Thoracic aorta (tissue), 2 donors: Measurements from ENCODE around the gene DPP4. TPM values are rescaled to one million over a fixed set of nuclear protein-coding genes. Genes with fewer than 3 reads are reported as not detected.

Experiments used
- ATAC-seq: fragments of 150-250 bp; one replicate; pipeline ENCODE4 v1.8.0; 2017; ENCODE audit warnings: low read depth; ENCODE audit not compliant: insufficient number of reproducible peaks, low FRiP score
- DNase-seq: peaks from one replicate; pipeline ENCODE4 v3.0.0-alpha.2; 2020; ENCODE audit warnings: low spot score
- H3K27ac ChIP-seq, 2 donors: fragments of 200-600 bp; sonication (generic); 1 replicate in 1 of 2; 2 replicates in 1 of 2; pipeline ENCODE4 v1.5.1; 2016; ENCODE audit warnings: mild to moderate bottlenecking in 2 of 2, moderate library complexity in 2 of 2
- H3K27me3 ChIP-seq: fragments of 200-600 bp; sonication (generic); replicated peaks from 2 replicates; pipeline ENCODE4 v1.6.0; 2016; ENCODE audit warnings: mild to moderate bottlenecking; ENCODE audit not compliant: insufficient read depth
- H3K36me3 ChIP-seq: fragments of 200-600 bp; sonication (generic); one replicate; pipeline ENCODE4 v1.5.1; 2016
- H3K4me1 ChIP-seq, 2 donors: fragments of 200-600 bp; sonication (generic); 1 replicate in 1 of 2; 2 replicates in 1 of 2; pipeline versions ENCODE4 v1.5.1 to v1.6.0; 2016; ENCODE audit warnings: low read depth in 2 of 2, mild to moderate bottlenecking in 1 of 2; ENCODE audit not compliant: control insufficient read depth in 1 of 2
- H3K4me3 ChIP-seq: fragments of 200-600 bp; sonication (generic); 2 replicates; pipeline ENCODE4 v1.5.1; 2016; ENCODE audit warnings: mild to moderate bottlenecking
- H3K9me3 ChIP-seq: fragments of 200-600 bp; sonication (generic); 2 replicates; pipeline ENCODE4 v1.5.1; 2016
- total RNA-seq, 2 donors: library from RNA; depleted of rRNA; stranded (reverse); fragments of >200 nt; gene quantifications; one replicate each; pipeline versions ENCODE4 v1.1.0 to v1.2.3, GENCODE V29; 2016
- TF ChIP-seq, protein P1 (sequence below): fragments of 200-600 bp; sonication (generic); IDR thresholded peaks from one replicate; pipeline ENCODE4 v1.5.1; 2019; ENCODE audit warnings: antibody characterized with exemption

The DPP4 gene
- total RNA-seq, 2 donors from 2014 or later = 2.0 to 2.1 TPM

DNA sequence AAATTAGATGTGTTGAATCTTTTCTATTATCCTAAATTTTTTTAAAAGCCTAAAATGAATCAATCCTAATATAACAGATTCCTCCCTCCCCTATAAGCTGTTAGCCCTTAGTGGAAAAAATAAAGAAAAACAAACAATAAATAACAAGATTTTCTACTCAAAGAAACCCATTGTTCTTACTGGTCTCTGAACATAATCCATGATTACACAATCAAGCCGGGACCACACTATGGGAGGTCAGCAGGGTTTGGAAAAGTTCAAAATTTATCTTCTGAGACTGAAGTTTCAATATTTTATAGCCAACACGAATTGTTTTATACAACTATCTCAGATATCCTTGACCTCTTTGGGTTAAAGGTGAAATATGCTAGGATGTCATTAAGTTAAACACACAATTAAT lies 57.9 kb downstream of the DPP4 start:
- DNase-seq (no peak), ATAC-seq (no peak)
- Histone ChIP-seq H3K9me3 (no peaks in the 10 kb centered on the region), H3K27ac (no peak overlapping the region), H3K36me3 (no peaks in the 10 kb centered on the region), H3K4me1 (no peaks in the 10 kb centered on the region), H3K27me3 (no peaks in the 10 kb centered on the region), H3K4me3 (no peak overlapping the region)
- TF ChIP-seq, protein P1, sequence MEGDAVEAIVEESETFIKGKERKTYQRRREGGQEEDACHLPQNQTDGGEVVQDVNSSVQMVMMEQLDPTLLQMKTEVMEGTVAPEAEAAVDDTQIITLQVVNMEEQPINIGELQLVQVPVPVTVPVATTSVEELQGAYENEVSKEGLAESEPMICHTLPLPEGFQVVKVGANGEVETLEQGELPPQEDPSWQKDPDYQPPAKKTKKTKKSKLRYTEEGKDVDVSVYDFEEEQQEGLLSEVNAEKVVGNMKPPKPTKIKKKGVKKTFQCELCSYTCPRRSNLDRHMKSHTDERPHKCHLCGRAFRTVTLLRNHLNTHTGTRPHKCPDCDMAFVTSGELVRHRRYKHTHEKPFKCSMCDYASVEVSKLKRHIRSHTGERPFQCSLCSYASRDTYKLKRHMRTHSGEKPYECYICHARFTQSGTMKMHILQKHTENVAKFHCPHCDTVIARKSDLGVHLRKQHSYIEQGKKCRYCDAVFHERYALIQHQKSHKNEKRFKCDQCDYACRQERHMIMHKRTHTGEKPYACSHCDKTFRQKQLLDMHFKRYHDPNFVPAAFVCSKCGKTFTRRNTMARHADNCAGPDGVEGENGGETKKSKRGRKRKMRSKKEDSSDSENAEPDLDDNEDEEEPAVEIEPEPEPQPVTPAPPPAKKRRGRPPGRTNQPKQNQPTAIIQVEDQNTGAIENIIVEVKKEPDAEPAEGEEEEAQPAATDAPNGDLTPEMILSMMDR = no peak

DNA sequence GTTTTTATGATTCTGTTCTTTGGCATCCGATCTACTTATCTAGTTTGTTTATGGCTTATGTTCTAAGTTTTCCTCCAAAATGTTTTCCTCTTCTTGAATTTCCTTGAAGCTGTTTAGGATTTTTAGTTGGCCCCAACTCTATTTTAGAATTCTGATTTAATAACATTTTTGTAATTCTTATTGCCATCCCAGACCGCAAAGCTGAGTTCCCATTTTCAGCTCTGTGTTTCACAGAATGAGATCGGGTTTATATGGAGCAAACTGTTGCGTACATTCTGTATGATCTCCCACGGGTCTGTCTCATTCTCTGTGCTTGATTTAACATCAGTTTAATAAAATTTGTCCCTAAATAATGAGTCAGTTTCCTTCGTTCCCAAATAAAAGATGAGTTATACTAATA lies 59.3 kb downstream of the DPP4 start:
- DNase-seq (no peak), ATAC-seq (no peak)
- H3K36me3 ChIP-seq = no peaks in the 10 kb centered on the region
- no peaks in the 10 kb centered on the region for H3K27me3 ChIP-seq
- H3K4me1 ChIP-seq = no peaks in the 10 kb centered on the region
- H3K9me3 ChIP-seq = no peaks in the 10 kb centered on the region
- H3K27ac ChIP-seq = no peak overlapping the region
- no peak overlapping the region for H3K4me3 ChIP-seq
- TF ChIP-seq, protein P1 = no peak

DNA sequence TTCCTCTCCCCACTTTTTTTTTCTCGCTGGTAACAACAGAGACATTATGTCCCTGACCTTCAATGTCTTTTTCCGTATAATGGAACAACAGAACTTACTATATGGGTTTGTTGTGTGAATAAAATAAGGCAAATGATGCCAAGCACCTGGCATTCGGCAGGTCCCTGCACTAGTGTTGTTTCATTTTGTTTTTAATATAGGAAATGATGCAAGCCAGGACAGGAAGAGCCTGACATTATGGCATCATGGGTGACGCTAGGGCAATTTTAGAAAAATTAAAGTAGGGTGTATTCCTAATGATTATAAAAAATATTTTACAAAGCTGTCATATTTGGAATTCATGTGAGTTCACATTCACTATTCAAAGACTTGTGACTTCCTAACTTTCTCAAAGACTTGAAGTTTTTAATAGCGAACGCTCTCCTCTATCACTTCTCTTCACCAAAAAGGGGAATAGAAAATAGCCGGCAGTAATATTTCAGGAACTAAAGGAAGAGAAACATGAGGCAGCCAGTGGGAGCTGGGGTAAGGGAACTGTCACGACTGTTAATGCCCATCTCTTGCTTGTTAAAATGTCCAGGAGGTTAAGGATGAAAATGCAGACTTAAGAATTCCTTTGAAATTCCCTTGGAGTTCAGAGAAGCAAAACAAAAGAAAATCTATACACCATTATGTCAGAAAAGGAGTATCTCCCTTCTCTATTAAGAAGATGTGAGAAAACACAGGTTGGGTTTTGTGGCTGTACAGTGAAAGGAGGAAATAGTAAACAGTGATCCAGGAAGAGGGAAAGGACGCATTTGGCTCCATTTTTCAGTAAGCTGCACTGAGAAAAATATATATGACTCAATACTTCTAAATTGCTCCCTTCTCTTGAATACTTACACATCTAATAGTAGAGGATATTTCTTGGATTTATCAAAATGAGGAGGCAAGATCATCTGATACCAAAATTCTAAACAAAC lies 60.2 kb downstream of the DPP4 start:
- DNase-seq (no peak), ATAC-seq (no peak)
- Histone ChIP-seq H3K36me3 (no peaks in the 10 kb centered on the region), H3K27me3 (no peaks in the 10 kb centered on the region), H3K4me1 (no peaks in the 10 kb centered on the region), H3K27ac (no peak overlapping the region), H3K4me3 (no peak overlapping the region), H3K9me3 (no peaks in the 10 kb centered on the region)
- TF ChIP-seq, protein P1 = no peak

DNA sequence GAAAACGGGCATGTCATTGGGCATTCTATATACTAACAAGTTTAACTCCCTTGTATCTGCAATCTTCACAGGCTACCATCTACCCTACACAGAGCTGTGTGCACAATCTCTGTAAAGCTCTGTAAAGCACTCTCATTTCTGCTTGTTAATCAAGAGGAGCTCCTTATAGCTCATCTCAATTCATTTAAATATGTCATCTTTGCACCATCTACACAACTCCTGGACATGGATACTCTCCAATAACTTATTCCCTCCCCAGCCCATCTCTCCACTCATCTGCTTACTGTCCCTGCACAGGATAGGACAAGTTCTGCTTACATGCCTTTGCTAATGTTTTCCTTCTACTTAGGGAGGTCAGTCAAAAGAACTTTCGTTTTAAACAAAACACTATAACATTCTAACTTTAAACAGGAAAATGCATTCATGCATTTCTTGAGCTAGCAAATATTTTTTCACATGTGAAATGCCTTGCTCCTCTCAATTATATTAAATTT lies 61.4 kb downstream of the DPP4 start:
- ATAC-seq = no peak
- H3K9me3 ChIP-seq = no peaks in the 10 kb centered on the region

More for the DNA sequence above, 61.4 kb downstream of the DPP4 start:
- H3K4me3 ChIP-seq = no peak overlapping the region
- H3K27me3 ChIP-seq = no peaks in the 10 kb centered on the region
- no peak for DNase-seq
- H3K36me3 ChIP-seq = no peaks in the 10 kb centered on the region
- H3K4me1 ChIP-seq = no peaks in the 10 kb centered on the region
- TF ChIP-seq, protein P1 = no peak
- H3K27ac ChIP-seq = no peak overlapping the region
